ENCODE results near the gene PSMD2.

Gene PSMD2

DNA sequence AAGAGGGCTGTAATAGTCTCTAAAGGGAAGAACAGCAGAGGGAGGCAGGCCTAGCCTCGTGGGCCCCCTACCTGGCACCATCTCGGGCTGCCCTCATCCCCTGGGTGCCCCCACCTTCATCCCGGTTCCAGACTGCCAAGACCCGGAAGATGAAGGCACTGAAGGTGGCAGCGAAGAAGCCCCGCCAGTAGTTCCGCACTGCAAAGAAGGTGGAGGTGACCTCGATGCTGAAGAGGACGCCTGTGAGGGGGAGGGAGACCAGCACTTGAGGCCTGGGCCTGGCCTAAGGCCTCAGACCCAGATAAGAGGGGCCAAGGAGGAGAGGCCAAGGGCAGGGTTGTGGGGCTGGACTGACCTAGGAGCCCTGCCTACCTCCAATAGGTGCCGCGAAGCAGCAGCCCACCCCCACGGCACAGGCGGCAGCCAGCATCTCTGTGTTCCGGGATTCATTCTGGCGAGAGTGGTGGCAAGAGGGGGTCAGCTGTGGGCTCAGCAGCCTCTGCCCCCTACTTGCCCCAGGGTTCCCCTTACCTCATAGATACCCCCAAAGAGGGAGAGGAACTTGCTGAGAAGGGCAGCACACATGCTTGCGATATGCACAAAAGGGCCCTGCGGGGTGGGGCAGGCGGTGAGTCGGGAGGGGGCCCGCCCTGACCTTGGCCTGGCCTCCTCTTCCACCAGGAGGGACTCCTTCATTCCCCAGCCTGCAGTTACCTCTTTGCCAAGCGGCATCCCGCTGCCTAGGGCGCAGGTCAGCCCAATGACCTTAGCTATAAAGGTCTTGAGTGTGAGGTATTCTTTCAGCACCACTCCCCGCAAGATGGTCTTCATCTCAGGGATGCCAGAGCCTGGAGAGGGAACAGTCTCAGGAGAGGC lies 58.4 kb downstream of the PSMD2 start:
- DNase-seq (ENCODE audit: low read depth): no peak

DNA sequence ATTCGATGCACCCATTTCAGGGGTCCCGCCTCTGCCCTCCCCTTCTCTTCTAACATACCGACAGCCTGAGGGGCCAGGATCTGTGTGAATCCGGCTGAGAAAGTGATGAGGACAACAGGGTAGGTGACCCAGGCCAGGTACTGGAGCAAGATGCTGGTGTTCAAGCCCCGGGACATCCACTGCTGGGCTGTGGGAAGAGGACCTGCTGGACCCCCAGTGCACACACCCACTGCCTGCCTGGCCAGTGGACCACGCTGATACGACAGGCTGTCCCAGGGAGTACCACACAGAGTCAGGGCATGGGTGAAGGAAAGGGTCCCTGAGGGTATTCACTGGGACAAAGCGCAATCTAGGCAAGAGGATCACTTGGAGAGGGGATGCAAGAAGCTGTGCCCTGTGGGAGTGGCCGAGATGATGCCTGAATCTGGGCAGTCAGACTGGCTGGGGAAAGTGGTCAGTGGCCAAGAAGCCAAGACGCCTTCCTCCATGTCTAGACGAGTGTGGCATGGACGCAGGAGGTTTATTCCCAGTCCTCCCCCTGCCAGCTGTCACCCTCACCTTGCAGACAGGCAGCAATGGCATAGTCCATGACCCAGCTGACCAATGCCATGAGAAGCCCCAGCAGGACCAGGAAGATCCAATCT lies 59.2 kb downstream of the PSMD2 start:
- DNase-seq (ENCODE audit: low read depth): no peak

Data from stimulated activated CD8-positive, alpha-beta memory T cell treated with anti-CD3 and anti-CD28 coated beads, Interleukin-4, amount 100 ng/mL, for 24 hours (primary cell).